HL-60/S4 treated with retinoic acid at 250 ng/mL for 4 days and 3 days (cell line): ENCODE measurements around the gene PLEKHF1.
"Not testable (repeated sequence)": the region's sequence is repeated elsewhere in the genome, so short reads cannot be mapped to it uniquely, and the experiment has no call there.

Experiments used
- in situ Hi-C: fragments of 300-500 bp; cut with MboI; formaldehyde crosslinking; loops from 2 replicates; pipeline ENCODE4 v1.7.0; 2022; ENCODE audit warnings: low sequenced_read_pairs

Gene PLEKHF1

GRCh38 chr19:29697523-29698261 is 32.4 kb downstream of the PLEKHF1 start:
- in situ Hi-C loops = loop anchor here (10.0 kb wide), 1 partner anchor 83 kb away; no protein-coding TSS in a partner anchor

- in situ Hi-C loops = loop anchor here (10.0 kb wide), 1 partner anchor 85 kb away; no protein-coding TSS in a partner anchor
Observed at GRCh38 chr19:29699861-29700260, 34.6 kb downstream of the PLEKHF1 start.

- in situ Hi-C loops = no loop called here
Observed at GRCh38 chr19:29700498-29700897, 35.2 kb downstream of the PLEKHF1 start.

GRCh38 chr19:29702161-29702962 is 37.1 kb downstream of the PLEKHF1 start:
- in situ Hi-C loops = no loop called here

- in situ Hi-C loops = no loop called here
Observed at GRCh38 chr19:29702963-29703320, 37.7 kb downstream of the PLEKHF1 start.

GRCh38 chr19:29704562-29705558 is 39.6 kb downstream of the PLEKHF1 start:
- in situ Hi-C loops = no loop called here

GRCh38 chr19:29705706-29706105 is 40.4 kb downstream of the PLEKHF1 start:
- in situ Hi-C loops = no loop called here

- in situ Hi-C loops = no loop called here
Observed at GRCh38 chr19:29706635-29707034, 41.4 kb downstream of the PLEKHF1 start.

GRCh38 chr19:29708554-29709439 is 43.5 kb downstream of the PLEKHF1 start:
- in situ Hi-C loops = no loop called here

- in situ Hi-C loops = not testable (repeated sequence)
Observed at GRCh38 chr19:29709440-29709798, 44.2 kb downstream of the PLEKHF1 start.

GRCh38 chr19:29711584-29712132 is 46.4 kb downstream of the PLEKHF1 start:
- in situ Hi-C loops = no loop called here

- in situ Hi-C loops = no loop called here
Observed at GRCh38 chr19:29712744-29713516, 47.7 kb downstream of the PLEKHF1 start.

- in situ Hi-C loops = no loop called here
Observed at GRCh38 chr19:29714371-29714952, 49.2 kb downstream of the PLEKHF1 start.

GRCh38 chr19:29714953-29715700 is 49.9 kb downstream of the PLEKHF1 start, which contains the start of gene C19orf12:
C19orf12 (minus strand) TSS chr19:29715261; CDS start chr19:29708413, 6,848 bp downstream.
- in situ Hi-C loops = no loop called here

GRCh38 chr19:29715701-29716581 is 50.7 kb downstream of the PLEKHF1 start:
- in situ Hi-C loops = no loop called here

GRCh38 chr19:29717051-29717450 is 51.8 kb downstream of the PLEKHF1 start:
- in situ Hi-C loops = no loop called here
